Upper lobe of left lung (tissue), 4 donors: ENCODE measurements around the gene EVC.

Source experiments
- EP300 ChIP-seq, 4 donors: sonication (generic); formaldehyde crosslinking; IDR thresholded peaks; one replicate each; pipeline ENCODE4 v1.5.1; 2017; ENCODE audit warnings: antibody characterized with exemption in 4 of 4, control low read depth in 2 of 4
- POLR2A ChIP-seq, 4 donors: fragments of 450-650 bp; IDR thresholded peaks; one replicate each; pipeline ENCODE4 v1.5.1; 2016 to 2017; ENCODE audit warnings: antibody characterized with exemption in 4 of 4, mild to moderate bottlenecking in 2 of 4
- POLR2AphosphoS5 ChIP-seq, 2 donors: sonication (generic); formaldehyde crosslinking; IDR thresholded peaks; one replicate each; pipeline ENCODE4 v1.5.1; 2017; ENCODE audit warnings: antibody characterized with exemption in 2 of 2
- TF ChIP-seq, protein P1 (sequence below), 6 experiments: fragments of 450-650 bp in 4 of 6; fragments of 200-600 bp in 2 of 6; sonication (generic) in 2 of 6; IDR thresholded peaks; one replicate each; pipeline ENCODE4 v1.5.1; 2016 to 2019; ENCODE audit warnings: antibody characterized with exemption in 6 of 6

DNA sequence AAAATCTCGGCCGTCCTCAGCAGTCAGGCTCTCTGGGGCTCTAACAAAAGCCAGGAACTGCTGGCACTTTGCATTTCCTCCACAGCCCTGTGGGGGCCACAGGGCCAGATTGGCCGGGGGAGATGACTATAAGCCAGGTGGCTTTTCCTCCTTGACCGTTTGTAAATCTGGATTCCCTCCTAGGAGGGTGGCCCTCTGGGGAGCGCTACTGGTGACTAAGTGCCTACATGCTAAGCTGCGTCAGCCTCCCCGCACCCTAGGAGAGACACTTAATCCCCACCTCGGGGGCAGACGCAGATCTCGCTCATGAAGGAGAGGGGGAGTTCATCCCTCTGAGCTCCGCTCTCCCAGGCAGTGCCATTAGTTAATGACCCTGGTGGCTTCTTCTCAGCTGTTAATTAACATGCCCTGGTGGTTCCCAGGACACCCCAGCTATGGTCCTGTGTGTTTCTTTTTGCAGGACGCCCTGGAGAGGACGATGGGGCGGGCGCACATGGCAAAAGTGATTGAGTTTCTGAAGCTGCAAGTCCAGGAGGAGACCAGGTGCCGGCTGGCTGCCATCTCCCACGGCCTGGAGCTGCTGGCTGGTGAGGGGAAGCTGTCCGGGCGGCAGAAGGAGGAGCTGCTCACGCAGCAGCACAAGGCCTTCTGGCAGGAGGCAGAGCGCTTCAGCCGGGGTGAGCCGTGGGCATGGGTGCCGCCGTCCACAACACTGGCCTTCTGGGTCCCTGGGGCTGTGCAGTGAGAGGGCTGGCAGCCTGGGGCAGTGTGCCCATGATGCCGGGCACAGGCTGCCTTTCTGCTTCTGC is 41.6 kb downstream of the EVC start:
- TF ChIP-seq, protein P1, sequence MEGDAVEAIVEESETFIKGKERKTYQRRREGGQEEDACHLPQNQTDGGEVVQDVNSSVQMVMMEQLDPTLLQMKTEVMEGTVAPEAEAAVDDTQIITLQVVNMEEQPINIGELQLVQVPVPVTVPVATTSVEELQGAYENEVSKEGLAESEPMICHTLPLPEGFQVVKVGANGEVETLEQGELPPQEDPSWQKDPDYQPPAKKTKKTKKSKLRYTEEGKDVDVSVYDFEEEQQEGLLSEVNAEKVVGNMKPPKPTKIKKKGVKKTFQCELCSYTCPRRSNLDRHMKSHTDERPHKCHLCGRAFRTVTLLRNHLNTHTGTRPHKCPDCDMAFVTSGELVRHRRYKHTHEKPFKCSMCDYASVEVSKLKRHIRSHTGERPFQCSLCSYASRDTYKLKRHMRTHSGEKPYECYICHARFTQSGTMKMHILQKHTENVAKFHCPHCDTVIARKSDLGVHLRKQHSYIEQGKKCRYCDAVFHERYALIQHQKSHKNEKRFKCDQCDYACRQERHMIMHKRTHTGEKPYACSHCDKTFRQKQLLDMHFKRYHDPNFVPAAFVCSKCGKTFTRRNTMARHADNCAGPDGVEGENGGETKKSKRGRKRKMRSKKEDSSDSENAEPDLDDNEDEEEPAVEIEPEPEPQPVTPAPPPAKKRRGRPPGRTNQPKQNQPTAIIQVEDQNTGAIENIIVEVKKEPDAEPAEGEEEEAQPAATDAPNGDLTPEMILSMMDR (IDR thresholded peaks at IDR 0.05) = no peak
- no peak for TF ChIP-seq POLR2A (IDR thresholded peaks at IDR 0.05)
- TF ChIP-seq EP300 (IDR thresholded peaks at IDR 0.05) = no peak
- no peak for TF ChIP-seq POLR2AphosphoS5 (IDR thresholded peaks at IDR 0.05)
